Stromal cell of bone marrow (primary cell): ENCODE data around the gene LCLAT1.
"Not testable (repeated sequence)": the region's sequence is repeated elsewhere in the genome, so short reads cannot be mapped to it uniquely, and the experiment has no call there.

ENCODE experiments used
- DNase-seq: peaks from one replicate; pipeline ENCODE4 v3.0.0-alpha.2; 2012; ENCODE audit warnings: low read depth

LCLAT1 gene

DNA sequence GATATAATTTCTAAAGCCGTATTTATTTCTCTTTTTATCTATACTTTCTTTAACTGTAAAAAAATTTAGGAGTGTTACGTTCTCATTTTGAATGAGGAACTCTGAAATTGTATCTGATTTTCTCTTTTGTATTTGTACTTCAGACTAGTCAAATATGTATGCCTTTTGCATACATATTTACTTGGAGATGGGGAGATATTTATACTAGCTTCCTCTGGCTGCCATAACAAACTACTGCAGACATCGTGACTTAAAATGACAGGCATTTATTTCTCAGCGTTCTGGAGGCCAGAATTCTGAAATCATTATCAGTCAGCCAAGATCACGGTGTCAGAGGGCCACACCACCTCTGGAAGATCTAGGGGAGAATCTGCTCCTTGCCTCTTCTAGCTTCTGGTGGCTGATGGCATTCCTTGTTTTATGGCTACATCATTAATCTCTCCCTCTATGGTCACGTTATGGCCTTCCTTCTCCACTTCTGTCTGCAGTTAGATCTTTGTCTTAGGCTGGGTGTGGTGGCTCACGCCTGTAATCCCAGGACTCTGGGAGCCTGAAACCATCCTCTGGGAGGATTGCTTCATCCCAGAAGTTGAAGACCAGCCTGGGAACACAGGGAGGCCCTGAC lies 8.2 kb downstream of the LCLAT1 start:
- no peak for DNase-seq

- DNase-seq: no peak
These were observed 9.1 kb downstream of the LCLAT1 start for GRCh38 chr2:30456106-30456505.

DNA sequence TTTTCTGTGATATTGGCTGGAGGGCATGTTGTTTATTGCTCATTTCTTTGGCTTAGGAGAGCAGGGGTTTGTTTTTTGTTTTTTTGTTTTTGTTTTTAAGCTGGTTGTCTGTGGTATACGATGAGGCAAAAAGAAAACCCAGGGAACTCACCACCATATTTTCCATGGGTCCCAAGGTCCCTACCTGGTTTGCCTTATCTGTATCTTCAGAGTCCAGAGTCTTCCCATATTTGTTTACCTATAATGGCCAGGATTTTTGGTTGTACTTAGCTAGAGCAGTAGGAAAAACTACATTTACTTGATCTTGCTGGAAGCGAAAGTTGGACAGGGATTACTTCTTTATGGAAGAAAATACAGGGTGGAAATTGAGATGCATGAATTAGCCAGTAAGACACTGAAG lies 9.5 kb downstream of the LCLAT1 start:
- DNase-seq: no peak

DNA sequence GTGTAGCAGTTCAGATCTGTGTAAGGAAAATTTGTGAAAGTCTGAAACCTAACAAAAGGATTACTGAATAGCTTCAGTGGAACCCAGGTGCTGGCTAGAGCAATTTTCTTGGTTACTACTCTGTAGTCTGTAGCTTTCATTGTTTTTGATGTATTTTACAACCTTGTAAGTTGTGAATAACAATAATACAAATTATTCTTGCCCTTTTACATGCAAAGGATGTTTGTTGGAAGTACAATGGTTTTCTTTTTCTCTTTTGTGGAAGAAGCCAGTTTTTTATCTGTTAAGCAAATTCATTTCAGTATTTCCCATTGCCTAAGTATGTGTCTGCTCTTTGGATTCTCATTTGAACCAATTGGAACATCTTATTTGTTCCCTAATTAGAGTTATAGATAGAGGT lies 10.2 kb downstream of the LCLAT1 start:
- DNase-seq: no peak

DNA sequence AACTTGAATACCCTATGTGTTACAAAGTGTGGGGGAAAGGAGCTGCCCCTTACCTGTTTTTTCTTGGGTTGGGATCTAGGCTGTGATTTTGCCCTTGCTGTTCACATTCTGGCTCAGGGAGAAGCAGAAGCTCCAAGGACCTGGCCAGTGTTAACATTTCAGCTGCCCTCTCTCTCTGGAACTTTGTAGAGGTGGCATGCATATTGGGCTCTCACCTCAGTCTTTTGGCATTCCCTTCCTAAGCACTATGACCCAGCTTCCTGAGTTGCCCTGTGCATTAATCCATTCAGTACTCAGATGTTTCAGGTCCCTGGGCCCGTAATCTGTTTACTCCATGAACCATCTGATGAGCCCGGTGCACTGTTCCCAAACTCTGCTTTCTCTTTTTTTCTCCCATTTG lies 12.1 kb downstream of the LCLAT1 start:
- DNase-seq: no peak

GRCh38 chr2:30462131-30462857 lies 15.2 kb downstream of the LCLAT1 start:
- DNase-seq: no peak

DNA sequence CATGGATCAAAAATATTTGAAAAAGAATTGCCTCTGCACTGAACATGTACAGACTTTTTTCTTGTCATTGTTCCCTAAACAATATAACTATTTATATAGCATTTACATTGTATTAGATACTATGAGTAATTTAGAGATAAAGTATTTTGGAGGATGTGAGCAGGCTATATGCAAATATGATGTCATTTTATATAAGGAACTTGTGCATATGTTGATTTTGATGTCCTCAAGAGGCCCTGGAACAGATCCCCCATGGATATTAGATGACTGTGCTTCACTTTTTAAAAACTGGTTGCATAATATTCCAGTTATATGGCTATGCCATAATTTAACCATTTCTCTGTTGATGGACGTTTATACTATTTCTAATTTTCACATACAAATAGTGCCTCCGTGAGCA lies 16.5 kb downstream of the LCLAT1 start:
- DNase-seq: no peak

DNA sequence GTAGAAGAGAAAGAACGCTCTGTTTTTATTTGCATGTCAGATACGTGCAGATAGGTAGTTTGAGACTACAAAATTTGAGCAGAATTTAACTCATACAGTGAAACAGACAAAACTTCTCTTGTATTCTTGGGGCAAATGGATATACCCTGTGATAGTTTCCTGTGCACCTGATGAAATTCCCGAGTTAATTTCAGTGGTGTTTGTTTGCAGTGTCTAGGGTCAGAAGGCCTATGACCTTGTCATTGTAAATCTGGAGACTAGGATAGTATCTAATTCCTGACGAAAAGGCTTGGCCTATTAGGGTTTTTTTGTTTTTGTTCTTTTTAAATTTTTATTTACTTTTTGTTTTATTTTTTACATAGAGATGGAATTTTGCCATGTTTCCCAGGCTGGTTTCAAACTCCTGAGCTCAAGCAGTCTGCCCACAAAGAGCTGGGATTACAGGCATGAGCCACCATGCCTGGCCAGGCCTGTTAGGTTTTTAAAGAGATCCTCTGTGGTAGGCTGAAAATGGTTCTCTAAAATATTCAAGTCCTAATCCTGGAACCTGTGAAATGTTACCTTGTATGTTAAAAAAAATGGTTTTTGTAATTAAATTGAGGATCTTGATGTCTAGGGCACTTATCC lies 17.6 kb downstream of the LCLAT1 start:
- DNase-seq: no peak

GRCh38 chr2:30465171-30465545 lies 18.1 kb downstream of the LCLAT1 start:
- no peak for DNase-seq

GRCh38 chr2:30466216-30466615 lies 19.2 kb downstream of the LCLAT1 start:
- no peak for DNase-seq

DNA sequence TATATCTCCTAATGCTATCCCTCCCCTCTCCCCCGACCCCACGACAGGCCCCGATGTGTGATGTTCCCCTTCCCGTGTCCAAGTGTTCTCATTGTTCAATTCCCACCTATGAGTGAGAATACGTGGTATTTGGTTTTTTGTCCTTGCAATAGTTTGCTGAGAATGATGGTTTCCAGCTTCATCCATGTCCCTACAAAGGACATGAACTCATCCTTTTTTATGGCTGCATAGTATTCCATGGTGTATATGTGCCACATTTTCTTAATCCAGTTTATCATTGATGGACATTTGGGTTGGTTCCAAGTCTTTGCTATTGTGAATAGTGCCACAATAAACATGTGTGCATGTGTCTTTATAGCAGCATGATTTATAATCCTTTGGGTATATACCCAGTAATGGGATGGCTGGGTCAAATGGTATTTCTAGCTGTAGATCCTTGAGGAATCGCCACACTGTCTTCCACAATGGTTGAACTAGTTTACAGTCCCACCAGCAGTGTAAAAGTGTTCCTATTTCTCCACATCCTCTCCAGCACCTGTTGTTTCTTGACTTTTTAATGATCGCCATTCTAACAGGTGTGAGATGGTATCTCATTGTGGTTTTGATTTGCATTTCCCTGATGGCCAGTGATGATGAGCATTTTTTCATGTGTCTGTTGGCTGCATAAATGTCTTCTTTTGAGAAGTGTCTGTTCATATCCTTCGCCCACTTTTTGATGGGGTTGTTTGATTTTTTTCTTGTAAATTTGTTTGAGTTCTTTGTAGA lies 20.2 kb downstream of the LCLAT1 start:
- DNase-seq: not testable (repeated sequence)

- no peak for DNase-seq
These were observed 23.4 kb downstream of the LCLAT1 start for GRCh38 chr2:30470426-30470825.

DNA sequence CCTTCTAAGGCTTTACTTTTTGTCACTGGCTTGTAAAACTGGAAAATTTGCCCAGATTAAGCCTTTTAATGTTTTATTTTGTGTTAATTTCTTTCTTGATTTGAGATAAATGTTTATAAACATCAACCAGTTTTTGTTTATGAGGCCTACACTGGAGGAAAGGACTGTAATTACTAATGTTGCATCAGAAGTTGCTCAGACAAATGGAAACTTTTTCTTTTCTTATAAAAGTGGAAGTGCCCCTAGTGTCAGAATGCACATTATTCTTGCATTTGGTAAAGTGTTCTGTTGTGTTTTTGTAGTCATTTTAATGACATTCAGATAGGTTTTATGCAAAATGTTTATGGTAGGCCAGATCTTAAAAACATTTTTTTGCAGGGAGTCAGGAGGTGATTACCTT lies 25.3 kb downstream of the LCLAT1 start:
- no peak for DNase-seq

- no peak for DNase-seq
These were observed 28.5 kb downstream of the LCLAT1 start for GRCh38 chr2:30475542-30475941.

GRCh38 chr2:30476636-30477035 lies 29.6 kb downstream of the LCLAT1 start:
- DNase-seq: no peak

DNA sequence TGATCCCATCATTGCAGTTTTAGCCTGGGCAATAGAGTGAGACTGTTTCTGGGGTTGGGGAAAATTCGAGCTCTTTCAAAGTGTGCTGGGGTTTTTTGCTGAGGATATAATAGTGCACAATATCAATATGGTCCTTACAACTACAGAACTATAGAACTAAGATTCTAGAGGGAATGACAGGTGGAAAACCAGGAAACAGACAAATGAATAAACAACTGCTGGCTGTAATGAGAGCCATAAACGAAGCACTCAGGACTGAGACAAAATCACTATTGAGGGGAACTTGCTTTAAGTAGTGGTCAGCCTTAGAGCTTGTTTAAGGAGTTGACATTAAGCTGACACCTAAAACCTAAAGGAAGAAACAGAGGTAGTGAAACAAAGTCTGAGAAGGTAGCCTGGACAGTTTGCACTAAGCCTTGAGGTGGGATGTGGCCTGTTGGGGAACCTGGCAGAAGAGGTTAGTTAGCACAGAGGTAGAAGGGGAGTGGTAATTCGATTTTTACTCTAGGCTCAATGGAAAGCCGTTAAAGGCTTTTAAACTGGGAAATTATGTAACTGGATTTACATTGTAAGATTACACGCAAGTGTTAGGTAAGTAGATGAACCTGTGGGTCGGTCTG lies 33.8 kb downstream of the LCLAT1 start:
- DNase-seq: no peak

- DNase-seq: no peak
These were observed 34.3 kb downstream of the LCLAT1 start for GRCh38 chr2:30481323-30481800.

DNA sequence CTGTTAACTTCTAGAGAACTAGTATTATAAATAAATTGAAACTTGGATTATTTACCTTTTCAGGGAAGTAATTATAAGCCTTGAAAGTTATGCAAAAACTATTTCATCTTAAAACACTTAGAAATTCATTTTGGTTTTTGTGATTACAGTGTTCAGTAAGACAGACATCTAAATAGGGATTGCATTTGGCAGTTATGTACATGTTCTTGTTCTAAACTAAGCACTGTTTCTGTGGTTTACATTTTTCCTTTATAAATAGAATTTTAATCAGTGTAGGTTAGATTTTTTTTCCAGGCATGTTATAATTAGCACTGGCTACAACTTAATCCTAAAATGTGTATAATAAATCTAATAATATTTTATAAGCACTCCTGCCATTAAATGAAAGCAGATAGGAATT lies 35.0 kb downstream of the LCLAT1 start:
- no peak for DNase-seq

GRCh38 chr2:30484145-30484544 lies 37.1 kb downstream of the LCLAT1 start:
- no peak for DNase-seq

DNA sequence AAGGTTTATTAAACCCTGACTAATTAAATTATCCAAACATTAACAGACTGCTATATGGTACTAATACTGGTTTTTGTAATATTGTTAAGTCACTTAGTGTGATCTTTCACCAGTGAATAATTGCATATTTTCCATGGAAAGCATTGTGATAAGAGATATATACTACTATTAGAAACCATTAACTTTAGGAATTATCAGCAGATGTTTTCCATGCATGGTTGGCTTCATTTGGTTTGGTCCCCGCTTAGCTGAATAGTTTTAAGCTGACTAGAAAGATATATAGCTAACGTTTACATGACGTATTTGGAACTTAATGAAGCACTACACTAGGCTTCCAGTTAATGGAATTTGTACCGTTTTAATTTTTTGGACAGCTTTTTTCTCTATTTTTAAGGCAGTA lies 37.9 kb downstream of the LCLAT1 start:
- no peak for DNase-seq

- DNase-seq: no peak
These were observed 39.6 kb downstream of the LCLAT1 start for GRCh38 chr2:30486655-30487054.

- no peak for DNase-seq
These were observed 40.6 kb downstream of the LCLAT1 start for GRCh38 chr2:30487603-30488002.
